AG04449 (cell line): ENCODE results near the gene TMEM232.

Source experiments
- CTCF ChIA-PET: fragments of 350-600 bp; formaldehyde crosslinking; extraction: SDS; loops from one replicate; lab custom pipeline; 2021; ENCODE audit warnings: antibody characterized with exemption; lab: Yijun Ruan, JAX
- POLR2A ChIA-PET: fragments of 400-600, 350-600 bp; formaldehyde crosslinking; extraction: SDS; loops from one replicate; lab custom pipeline; 2020; ENCODE audit warnings: antibody characterized with exemption, inconsistent platforms; lab: Yijun Ruan, JAX
- DNase-seq: peaks from one replicate; pipeline ENCODE4 v3.0.0-alpha.2; 2010; ENCODE audit warnings: low read depth, low spot score
- H3K4me3 ChIP-seq: 2 replicates; pipeline ENCODE4 v1.5.1; 2011; ENCODE audit warnings: low read depth, mild to moderate bottlenecking, control low read depth, low read length
- CTCF ChIP-seq: IDR thresholded peaks from one replicate; pipeline ENCODE4 v1.5.1; 2011; ENCODE audit warnings: mild to moderate bottlenecking, moderate library complexity, low read length, control low read depth, inconsistent platforms; ENCODE audit not compliant: insufficient read depth; ENCODE audit errors: missing control alignments

The TMEM232 gene

GRCh38 chr5:110431603-110432002 is 294.9 kb downstream of the TMEM232 start:
- H3K4me3 ChIP-seq = no peak overlapping the region
- no peak for TF ChIP-seq CTCF
- POLR2A ChIA-PET = no interaction called here
- CTCF ChIA-PET = interaction anchor here (1.0 to 1.1 kb wide), 3 partner anchors 10 to 17 kb away, joined by 3 read pairs; no protein-coding TSS in a partner anchor
- DNase-seq = no peak

GRCh38 chr5:110414360-110414759 is 312.1 kb downstream of the TMEM232 start:
- DNase-seq = peak; percentile 9
- no peak overlapping the region for H3K4me3 ChIP-seq
- peak; percentile 31 for TF ChIP-seq CTCF
- CTCF ChIA-PET = interaction anchor here (0.6 to 2.0 kb wide), 19 partner anchors 9 to 551 kb away, joined by 3 to 9 read pairs (median 3); no protein-coding TSS in a partner anchor
- POLR2A ChIA-PET = no interaction called here

DNA sequence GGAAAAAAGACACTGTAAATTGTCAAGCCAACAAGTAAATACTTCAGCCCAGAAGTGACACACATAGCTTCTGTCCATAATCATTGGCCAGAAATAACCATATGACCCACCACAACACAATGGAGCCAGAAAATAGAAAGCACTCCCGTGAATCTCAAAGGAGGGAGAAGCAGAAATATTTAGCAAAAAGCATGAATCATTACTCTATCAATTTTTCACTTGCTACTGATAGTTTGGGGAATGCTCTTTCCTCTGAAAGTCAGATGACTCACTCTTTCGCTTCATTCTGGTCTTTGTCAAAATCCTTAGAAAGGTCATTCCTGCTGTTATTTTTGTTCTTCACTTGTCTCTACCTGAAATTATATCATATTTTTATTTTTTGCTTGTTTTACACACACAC is 312.6 kb downstream of the TMEM232 start:
- no peak overlapping the region for H3K4me3 ChIP-seq
- no peak for TF ChIP-seq CTCF
- CTCF ChIA-PET = interaction anchor here (0.9 to 2.0 kb wide), 14 partner anchors 9 to 374 kb away, joined by 3 to 9 read pairs (median 4); no protein-coding TSS in a partner anchor
- peak; percentile 2 for DNase-seq
- POLR2A ChIA-PET = no interaction called here

- ChIA-PET CTCF (interaction anchor here (0.9 to 1.4 kb wide), 2 partner anchors 32 to 216 kb away, joined by 3 read pairs; no protein-coding TSS in a partner anchor), POLR2A (no interaction called here)
- DNase-seq = no peak
- TF ChIP-seq CTCF = no peak
- H3K4me3 ChIP-seq = no peak overlapping the region
These were observed 316.9 kb downstream of the TMEM232 start for GRCh38 chr5:110409571-110409970.

- no peak overlapping the region for H3K4me3 ChIP-seq
- no peak for TF ChIP-seq CTCF
- DNase-seq = no peak
- ChIA-PET CTCF (no interaction called here), POLR2A (no interaction called here)
These were observed 323.9 kb downstream of the TMEM232 start for GRCh38 chr5:110402562-110402961.

GRCh38 chr5:110401881-110402280 is 324.6 kb downstream of the TMEM232 start:
- ChIA-PET POLR2A (no interaction called here), CTCF (interaction anchor here (1.0 kb wide), 1 partner anchor 19 kb away, joined by 3 read pairs; no protein-coding TSS in a partner anchor)
- TF ChIP-seq CTCF = no peak
- H3K4me3 ChIP-seq = no peak overlapping the region
- no peak for DNase-seq
